ENCODE results near the gene TSNAXIP1.

Gene TSNAXIP1

DNA sequence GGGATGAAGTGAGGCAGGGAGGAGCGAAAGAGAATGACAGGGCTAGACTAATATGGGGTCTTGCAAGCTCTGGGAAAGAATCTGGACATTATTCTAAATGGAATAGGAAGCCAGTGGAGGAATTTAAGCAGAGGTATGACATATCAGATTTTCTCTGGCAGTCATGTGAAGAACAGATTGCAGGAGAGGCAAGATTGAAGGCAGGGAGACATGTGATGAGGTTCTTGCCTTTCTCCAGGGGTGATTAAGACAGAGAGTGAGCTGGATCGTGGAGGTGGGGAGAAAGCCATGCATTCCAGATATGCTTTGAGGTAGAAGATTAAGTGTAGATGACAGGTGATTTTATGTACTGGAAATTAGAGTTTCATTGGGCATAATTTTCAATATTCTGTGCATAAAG, 31.1 kb downstream of the TSNAXIP1 start:
- FAIRE-seq = no peak

DNA sequence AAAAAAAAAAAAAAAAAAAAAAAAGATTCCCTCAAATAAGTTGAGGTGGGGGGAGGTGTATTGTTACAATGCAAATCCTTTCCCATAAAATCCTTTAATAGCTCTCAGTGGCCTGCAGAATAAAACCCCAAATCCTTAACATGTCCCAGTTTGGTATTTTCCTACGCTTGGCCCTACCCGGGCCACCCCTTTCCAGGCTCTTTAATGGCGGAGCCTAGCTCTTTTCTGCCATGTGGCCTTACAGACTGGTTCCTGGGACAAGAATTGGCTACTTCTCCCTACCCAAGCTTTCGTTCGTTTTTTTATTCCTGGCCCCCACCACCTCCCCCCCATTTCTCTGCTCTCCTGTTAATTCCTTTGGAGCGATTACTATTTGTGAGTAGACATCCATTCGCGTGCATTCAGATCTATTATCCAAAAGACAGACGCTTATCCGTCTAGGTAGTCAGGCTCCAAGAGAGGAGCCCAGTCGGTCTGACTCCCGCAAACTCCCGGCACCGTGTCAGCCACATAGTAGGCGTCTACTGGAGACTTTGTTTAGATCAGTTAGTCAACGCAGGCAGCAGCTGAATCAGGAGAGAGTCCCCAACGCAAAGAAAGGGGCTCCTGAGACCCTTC, 34.6 kb downstream of the TSNAXIP1 start:
- no peak for FAIRE-seq

DNA sequence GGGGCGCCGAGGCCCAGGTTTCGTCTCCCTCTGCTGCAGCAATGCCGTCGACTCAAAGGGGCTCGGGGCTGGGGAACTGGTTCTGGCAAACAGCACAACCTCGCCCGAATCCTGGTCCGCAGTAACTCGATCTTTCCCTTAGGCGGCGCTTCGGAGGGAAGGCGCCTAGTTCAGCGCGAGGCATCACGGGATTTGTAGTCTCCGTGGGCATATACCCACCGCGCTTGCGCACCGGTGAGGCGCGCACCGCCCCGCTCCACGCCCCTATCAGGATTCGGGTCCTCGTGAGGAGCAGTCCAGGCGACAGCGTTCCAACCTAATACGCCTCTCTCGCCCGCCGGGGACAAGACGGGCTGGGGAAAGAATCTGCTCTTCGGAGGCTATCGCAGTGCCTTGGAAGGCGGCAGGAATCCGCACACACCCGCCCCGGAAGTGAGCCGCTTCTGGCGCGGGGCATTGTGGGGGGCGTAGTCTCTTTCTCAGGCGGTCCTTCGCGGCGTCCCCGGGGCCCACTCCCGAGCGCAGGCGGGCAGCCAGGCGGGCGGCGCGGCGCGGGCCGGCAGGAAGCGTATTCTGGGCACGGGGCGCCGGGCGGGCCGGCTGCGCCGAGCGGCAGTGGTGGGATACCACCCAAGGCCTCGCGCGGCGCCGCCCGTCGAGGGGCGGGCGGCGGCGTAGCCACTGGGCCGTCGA, 35.3 kb downstream of the TSNAXIP1 start, which contains the start of gene THAP11:
Gene THAP11, plus strand, starts transcription at position 505 of the 693 bp plus-strand sequence. CDS start 235 bp downstream, outside the sequence.
- peak; percentile 72 for FAIRE-seq

DNA sequence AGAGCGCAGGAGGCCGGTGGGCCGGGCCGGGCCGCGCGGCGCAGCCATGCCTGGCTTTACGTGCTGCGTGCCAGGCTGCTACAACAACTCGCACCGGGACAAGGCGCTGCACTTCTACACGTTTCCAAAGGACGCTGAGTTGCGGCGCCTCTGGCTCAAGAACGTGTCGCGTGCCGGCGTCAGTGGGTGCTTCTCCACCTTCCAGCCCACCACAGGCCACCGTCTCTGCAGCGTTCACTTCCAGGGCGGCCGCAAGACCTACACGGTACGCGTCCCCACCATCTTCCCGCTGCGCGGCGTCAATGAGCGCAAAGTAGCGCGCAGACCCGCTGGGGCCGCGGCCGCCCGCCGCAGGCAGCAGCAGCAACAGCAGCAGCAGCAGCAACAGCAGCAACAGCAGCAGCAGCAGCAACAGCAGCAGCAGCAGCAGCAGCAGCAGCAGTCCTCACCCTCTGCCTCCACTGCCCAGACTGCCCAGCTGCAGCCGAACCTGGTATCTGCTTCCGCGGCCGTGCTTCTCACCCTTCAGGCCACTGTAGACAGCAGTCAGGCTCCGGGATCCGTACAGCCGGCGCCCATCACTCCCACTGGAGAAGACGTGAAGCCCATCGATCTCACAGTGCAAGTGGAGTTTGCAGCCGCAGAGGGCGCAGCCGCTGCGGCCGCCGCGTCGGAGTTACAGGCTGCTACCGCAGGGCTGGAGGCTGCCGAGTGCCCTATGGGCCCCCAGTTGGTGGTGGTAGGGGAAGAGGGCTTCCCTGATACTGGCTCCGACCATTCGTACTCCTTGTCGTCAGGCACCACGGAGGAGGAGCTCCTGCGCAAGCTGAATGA, 36.0 kb downstream of the TSNAXIP1 start:
- FAIRE-seq = no peak

DNA sequence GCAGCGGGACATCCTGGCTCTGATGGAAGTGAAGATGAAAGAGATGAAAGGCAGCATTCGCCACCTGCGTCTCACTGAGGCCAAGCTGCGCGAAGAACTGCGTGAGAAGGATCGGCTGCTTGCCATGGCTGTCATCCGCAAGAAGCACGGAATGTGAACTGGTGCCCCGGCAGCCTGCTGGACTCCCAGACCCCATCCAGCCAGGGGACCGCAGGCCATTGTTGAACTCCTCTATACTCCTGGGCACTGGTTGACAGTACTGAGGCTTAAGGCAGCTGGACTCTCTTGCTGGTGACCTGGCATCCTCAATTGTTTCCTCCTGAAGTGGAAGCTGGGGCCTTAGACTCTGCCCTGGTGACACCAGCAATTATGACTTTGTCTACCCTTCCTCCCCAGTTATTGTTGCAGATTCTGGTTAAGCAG, 36.7 kb downstream of the TSNAXIP1 start:
- FAIRE-seq = no peak

DNA sequence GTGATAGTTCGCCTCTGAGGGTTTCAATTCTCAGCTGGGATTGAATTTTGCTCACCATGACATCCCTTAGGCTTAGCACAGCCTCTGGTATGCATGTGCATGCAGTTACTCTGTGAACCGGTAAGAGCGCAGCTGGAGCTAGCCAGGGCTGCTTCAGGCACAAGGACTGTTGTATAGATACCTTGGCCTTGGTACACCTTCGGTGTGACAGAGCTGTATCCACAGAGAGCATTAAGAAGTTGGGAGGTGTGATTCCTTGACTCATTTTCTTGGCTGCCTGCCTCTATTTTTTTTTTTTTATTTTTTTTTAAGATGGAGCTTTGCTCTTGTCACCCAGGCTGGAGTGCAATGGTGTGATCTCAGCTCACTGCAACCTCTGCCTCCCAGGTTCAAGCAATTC, 37.8 kb downstream of the TSNAXIP1 start:
- FAIRE-seq = no peak

DNA sequence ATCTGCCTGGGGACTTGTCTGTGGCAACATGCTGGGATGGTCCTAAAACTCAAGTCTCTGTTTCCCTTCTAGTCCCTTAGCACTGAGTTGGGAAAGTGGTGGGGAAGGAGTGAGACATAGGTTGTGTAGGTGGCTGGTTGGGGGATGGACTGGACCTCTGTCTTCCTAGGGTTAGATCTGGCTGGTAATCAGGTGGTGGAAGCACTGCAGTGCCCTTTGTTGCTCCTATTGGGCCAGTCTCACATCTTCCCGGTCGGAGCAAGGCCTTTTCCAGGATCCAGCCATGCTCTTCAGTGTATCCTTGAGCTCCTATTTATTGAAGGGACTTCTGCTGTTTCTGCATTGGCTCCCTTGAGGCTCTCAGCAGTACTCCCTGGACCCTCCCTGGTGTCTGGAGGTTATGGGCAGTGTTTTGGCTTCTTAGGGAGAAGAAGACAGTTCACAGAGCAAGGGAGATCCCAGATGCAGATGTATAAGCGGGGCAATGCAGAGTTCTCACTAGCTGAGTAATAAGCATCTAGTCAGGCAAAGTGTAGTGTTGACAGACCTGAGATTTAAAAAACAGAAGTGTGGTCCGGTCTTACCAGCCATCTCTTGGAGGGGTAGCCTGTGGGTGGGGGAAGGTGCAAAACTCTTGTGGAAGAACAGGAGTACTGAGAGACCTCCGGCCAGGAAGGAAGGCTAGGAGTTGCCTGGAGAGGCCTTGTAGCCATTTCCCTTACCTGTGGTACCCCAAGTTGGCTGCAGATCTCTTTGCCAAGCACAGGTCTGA, 38.8 kb downstream of the TSNAXIP1 start:
- FAIRE-seq = no peak

DNA sequence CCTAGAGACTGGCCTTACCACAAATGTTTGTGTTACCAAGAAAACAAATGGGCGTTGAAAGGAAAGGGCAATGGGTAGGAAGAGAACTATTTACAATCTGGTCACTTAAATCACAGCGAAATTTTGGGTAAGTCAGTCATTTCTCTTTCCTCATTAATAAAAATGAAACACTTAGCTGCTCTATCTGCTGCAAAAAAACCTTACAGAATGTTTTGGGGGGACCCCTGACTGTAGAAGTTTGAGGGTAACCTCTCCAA, 39.3 kb downstream of the TSNAXIP1 start:
- FAIRE-seq = no peak

DNA sequence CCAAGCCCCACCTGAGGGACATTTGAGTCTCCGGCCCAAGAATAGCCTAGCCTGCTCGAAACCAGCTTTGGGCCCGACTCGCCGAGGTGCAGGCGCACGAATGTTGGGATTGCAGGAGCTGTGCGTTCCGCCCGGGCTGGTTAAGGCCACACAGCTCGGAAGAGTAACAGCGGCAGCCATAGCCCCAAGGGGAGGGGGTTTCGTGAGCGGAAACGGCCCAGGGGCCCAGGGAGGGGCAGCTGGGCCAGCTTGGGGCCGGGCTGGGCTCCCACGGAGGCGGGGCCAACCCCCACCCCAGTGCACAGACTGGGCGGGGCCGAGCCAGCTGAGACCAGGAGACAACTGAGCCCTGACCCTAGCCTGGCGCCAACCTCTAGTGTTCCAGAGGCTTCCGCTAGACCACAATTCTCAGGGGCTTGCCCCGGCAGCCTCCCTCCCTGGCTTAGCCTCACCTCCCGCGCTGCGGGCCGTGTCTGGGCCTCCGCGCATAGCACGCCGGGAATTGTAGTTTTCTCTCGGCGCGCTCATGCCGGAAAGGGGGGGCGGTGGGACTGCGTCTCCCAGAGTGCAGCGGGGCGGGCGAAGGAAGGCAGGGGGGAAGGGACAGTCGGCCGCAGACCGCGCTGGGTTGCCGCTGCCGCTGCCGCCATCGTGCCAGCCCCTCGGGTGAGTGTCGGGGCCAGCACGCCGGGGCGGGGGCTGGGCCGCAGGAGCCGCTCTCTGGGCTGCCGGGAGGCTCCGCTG, 39.8 kb downstream of the TSNAXIP1 start, which contains the start of gene NUTF2:
Gene NUTF2, plus strand, starts transcription at position 614 of the 744 bp plus-strand sequence. CDS start 18,198 bp downstream, outside the sequence.
- peak; percentile 95 for FAIRE-seq

DNA sequence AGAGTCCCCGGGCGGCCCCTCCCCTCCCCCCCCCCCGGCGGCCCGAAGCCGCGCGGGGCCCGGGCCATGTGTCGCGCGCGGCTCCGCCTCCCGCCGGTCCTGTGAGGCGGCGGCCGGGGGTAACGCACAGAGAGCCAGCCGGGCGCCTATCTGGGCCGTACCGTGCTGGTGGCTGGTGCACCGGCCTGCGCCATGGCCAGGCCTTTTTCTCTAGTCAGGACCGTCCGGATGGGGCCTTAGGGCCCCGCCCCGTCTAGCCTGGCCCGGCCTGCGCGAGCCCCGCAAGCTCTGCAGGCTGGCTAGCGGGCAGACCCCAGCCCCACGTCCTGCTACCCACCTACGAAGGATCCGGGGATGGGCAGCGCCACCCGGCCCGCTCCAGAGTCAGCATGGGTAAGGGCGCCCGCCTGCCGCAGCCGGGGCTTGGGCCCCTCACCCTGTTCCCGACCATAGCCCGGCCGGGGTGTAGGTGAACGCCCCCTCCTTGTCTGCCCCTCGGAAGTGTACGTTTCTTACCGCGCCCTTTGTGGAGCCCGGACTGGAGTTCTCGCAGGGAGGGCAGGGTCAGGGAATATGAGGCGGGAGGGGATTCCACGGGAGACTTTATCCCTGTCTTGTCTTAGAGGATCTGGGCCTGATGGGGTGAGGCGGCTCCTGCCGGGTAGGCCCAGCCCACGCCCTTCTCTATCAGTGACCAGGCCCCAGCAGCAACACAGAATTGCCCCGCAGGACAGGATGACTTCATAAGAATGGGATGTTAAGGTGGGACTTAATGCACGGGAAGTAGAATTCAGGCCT, 40.6 kb downstream of the TSNAXIP1 start, which contains the start of gene CENPT:
Gene CENPT, minus strand, starts transcription at position 630 of the 798 bp plus-strand sequence. CDS start 13,834 bp downstream, outside the sequence.
- no peak for FAIRE-seq

DNA sequence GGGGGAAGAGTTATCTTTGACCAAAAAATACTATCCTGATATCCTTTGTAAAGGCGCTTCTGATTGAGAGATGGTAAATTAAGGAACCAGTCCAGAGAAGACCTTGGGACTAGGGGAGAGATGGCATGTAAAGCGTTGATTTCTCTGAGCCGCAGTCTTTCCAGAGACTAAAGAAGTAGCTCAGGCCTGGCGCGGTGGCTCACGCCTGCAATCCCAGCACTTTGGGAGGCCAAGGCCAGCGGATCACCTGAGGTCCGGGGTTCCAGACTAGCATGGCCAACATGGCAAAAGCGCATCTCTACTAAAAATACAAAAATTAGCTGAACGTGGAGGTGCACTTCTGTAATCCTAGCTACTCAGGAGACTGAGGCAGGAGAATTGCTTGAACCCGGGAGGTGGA, 41.4 kb downstream of the TSNAXIP1 start:
- FAIRE-seq = no peak

DNA sequence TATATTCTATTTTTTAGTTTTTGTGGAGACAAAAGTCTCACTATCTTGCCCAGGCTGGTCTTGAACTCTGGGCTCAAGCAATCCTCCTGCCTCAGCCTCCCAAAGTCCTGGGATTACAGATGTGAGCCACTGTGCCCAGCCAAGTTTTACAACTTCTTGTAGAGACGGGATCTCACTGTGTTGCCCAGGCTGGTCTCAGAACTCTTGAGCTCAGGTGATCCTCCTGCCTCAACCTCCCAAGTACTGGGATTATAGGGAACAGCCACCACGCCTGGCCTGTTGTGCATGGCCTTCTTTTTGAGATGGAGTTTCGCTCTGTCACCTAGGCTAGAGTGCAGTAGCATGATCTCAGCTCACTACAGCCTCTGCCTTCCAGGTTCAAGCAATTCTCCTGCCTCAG, 47.0 kb downstream of the TSNAXIP1 start:
- no peak for FAIRE-seq

DNA sequence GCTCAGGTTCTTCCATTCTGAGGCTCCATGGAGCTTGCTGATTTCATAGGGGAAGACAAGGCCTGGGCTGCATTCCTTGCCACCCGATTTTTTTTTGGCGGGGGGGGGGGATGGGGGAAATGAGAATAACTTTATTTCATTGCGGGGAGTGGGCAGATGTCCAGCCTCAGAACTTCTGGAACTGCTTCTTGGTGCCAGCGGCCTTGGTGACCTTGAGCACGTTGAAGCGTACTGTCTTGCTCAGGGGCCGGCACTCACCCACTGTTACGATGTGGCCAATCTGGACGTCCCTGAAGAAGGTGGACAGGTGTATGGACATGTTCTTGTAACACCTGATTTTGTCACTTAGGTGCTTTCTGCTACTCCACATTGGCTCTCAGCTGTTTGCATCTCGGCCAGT, 49.1 kb downstream of the TSNAXIP1 start:
- no peak for FAIRE-seq

DNA sequence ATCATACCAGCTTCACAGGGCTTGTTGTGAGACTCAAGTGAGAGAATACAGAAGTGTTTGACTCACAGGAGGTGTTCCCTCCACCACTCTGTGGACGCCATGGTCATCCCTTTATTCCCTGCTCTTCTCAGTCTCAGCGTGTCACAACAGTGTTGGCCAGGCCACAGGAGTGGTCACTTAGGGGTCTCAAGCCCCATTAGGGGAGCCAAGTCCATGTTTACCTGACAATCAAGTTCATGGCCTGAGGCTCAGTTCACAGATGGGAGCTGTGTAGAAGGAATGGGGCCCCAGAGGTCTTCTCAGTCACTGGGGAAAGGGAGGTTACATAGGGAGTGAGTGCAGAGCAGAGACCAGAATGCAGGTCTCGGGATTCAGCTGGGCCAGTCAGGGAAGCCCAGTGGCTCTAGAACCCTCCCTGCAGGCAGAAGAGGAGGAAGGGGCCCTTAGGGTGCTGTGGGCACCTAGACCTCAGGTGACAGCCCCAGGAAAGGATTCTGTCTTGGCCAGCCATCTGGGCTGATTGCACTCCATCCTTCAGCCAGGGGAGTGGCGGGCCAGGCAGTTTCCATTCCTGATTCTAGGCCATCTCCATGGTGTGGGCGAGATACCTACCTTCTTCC, 50.3 kb downstream of the TSNAXIP1 start:
- no peak for FAIRE-seq

DNA sequence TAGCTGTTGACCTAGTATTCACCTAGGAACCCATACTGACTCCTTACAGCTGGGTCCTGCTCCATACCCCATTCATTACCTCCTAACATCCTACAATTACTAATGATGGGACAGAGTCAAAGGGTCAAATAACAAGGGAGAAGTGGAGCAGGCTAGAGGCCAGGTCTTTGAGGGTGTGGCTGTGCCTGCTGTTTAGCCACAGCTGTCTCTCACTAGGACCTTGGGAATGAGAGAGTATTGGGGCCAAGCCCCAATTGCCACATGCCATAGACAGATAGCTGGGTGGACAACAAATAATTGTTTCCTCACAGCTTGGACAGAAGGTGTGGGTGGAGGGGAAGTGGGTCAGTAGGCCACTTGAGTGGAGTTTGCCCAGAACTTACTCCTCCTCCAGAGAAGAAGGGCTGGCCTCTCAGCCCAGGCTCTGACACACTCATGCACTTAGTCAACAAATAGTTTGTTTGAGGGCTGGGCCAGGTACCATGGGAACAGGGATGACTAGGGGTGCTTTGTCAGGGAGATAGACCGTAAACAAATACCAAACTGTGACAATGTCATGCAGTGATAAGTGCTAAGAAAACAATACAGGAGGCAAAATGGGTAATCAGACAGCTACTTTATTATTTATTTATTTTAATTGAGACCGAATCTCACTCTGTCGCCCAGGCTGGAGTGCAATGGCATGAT, 51.0 kb downstream of the TSNAXIP1 start:
- FAIRE-seq = no peak

DNA sequence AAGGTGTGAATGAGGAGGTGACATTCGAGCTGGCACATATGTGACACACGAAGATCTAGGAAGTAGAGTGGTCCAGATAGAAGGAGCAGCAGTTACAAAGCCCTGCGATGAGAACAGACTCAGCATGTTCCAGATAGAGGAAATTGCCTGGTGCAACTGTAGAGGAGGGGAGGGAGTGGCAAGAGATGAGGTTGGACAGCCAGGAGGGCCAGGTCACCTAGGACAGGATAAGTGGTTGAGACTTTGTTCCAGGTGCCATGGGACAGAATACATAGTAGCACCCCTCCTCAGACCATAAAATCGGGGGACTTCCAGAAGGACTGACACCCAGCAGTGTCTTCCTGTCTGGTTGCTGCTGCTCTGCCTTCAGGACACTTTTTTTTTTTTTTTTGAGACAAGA, 51.8 kb downstream of the TSNAXIP1 start:
- no peak for FAIRE-seq

DNA sequence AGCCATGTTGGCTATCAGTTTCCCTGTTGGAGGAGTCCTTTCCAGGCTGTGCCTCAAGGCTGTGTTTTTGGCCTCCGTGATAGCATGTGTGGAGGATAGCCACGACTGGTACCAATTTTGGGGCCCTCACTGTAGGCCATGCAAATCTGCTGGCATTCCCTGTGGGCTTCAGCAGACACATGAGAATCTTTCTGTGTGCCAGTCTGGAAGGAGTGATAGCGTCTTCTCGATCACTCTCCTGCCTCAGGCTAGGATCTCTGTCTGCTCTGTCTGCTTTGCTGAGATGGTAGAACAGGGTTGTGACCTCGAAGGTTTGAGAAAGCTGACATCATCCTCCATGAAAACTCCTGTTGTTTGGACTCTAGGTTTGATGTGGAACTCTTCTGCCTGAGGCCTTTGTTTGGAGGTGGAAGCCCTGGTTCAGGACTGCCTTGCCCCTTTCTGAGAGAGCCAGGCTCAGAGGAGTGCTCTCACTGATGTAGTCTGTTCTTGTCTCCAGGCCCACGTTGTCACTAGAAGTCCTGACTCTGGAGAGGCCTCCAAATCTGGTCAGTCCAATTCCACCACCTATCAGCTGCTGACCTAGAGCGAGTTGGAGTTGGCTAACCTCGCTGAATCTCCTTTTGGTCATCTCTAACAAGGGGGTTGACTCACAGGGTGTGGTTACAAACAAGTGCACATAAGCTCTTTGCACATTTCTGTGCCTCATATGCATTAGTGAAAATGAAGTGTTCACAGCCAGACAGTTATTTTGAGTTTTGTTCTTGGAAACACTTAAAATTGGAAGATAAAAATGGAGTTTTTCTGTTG, 54.1 kb downstream of the TSNAXIP1 start:
- no peak for FAIRE-seq

DNA sequence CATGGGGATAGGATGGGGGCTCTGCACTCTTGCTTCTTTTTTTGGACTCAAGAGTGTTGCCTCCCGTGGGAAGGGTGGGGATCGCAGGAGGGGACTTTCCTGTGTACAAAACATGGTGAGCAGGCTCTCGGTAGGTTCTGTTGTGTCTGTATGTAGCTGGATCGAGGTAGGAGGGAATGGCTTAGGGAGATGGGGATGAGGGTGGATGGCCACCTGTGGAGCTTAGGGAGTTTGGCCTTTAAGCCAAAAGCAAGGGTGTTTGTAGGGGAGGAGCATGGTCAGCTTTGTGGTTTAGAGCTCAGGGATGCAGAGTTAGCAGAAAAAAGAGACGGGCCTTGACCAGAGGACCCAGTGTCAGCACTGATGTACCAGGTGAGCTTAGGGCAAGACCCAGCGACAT, 55.2 kb downstream of the TSNAXIP1 start:
- FAIRE-seq = no peak
